Fibroblast of villous mesenchyme (primary cell): ENCODE data around the gene NF1. TPM values are rescaled to one million over a fixed set of nuclear protein-coding genes. Genes with fewer than 3 reads are reported as not detected.

Experiments used
- DNase-seq: peaks from one replicate; pipeline ENCODE4 v3.0.0-alpha.2; 2010; ENCODE audit warnings: low read depth
- H3K4me3 ChIP-seq: 2 replicates; pipeline ENCODE4 v1.5.1; 2011; ENCODE audit warnings: low read depth, mild to moderate bottlenecking, low read length
- total RNA-seq: library from RNA; depleted of rRNA; stranded (reverse); fragments of >200 nt; gene quantifications from 2 replicates; pipeline ENCODE4 v1.2.3, GENCODE V29; 2012
- TF ChIP-seq, protein P1 (sequence below): IDR thresholded peaks from 2 replicates; pipeline ENCODE4 v1.5.1; 2012; ENCODE audit warnings: low read depth, mild to moderate bottlenecking, low read length; ENCODE audit not compliant: insufficient read depth

NF1 gene
- total RNA-seq, 1 donor: 82.5 TPM

DNA sequence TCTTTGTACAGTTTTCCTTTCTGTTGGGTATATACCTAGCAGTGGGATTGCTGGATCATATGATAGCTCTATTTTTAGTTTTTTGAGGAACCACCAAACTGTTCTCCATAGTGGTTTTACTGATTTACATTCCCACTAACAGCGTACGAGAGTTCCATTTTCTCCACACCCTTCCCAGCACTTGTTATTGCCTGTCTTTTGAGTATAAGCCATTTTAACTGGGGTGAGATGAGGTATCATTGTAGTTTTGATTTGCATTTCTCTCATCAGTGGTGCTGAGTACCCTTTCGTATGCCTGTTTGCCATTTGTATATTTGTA, 220.0 kb downstream of the NF1 start:
- TF ChIP-seq, protein P1, sequence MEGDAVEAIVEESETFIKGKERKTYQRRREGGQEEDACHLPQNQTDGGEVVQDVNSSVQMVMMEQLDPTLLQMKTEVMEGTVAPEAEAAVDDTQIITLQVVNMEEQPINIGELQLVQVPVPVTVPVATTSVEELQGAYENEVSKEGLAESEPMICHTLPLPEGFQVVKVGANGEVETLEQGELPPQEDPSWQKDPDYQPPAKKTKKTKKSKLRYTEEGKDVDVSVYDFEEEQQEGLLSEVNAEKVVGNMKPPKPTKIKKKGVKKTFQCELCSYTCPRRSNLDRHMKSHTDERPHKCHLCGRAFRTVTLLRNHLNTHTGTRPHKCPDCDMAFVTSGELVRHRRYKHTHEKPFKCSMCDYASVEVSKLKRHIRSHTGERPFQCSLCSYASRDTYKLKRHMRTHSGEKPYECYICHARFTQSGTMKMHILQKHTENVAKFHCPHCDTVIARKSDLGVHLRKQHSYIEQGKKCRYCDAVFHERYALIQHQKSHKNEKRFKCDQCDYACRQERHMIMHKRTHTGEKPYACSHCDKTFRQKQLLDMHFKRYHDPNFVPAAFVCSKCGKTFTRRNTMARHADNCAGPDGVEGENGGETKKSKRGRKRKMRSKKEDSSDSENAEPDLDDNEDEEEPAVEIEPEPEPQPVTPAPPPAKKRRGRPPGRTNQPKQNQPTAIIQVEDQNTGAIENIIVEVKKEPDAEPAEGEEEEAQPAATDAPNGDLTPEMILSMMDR: no peak

DNA sequence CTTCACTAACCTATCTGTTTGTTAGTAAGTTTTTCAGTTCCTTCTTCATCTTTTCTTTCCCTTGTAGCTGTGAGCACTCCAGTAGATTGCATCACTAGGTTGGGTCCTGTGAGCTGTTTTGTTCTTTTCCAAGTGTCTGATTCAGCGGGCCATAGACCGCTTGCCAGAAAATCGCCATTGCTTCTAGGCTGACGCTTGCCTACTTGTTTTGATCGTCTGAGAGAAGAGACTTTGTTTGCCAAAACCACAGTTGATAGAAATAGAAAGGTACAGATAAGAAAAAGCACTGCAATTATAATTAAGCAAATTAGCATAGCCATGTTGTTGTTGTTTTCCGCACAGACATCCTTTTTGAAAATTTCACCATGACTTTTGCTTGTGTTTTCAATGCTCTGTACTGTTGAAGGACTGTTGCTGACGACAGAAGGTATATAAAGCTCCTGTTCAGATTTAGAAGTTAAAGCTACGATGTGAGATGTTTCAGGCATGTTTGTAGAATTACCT, 223.6 kb downstream of the NF1 start:
- no peak overlapping the region for H3K4me3 ChIP-seq
- TF ChIP-seq, protein P1: no peak
- DNase-seq: peak; percentile 78

More for the DNA sequence above, 220.0 kb downstream of the NF1 start:
- no peak overlapping the region for H3K4me3 ChIP-seq
- no peak for DNase-seq

DNA sequence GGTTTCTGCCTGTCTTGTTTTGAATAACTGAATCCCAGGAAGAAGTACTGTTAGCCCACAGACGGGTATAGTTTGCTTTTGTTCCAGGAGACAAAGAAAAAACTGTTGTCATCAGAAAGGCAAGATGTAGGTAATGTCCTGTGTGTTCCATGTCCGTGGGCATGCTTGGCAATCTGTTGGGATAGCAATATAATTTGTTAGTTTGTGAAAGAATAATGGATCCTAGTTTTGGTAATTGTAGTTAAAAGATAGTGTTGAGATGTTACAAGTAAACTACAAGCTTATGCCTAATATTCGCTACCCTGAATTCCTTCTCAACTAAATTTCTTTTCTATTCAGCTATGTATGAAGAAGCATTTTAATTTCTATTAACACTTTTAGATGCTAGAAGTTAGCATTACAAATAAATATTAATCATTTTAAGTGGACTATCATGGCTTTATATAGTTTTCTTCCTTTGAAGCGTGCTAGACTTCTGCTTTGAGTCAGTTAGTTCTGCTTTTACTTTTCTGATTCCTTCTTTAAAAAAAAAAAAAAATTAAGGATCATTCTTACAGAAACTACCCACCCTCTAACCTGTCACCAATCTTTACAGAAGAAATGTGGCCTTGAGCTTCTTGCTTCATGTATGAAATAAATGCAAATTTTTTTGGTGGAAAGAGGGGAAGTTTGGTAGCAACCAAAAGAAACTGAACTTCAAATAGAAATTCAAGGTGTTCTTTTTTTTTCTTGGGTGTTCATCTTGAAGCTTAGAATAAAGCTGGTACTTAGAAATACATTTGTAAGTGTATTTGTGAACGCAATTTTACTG, 224.3 kb downstream of the NF1 start:
- TF ChIP-seq, protein P1: no peak
- H3K4me3 ChIP-seq: no peak overlapping the region
- no peak for DNase-seq

DNA sequence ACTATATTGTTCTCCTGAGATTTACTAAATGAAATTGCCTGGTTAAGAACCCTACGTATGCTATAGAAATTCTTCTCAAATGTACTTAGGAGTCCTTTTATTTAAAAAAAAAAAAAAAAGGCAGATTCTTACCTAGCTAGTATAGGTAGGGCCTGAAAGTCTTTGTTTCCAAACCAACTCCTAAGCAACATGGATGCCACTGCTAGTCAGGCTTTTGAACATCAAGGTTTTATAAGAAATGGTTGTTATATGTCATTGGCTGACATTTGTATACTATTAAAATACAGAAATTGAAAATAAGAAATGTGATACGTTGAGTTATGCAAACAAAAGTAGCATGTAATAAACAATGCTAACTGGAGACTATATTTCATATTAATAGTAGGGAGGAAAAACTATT, 225.5 kb downstream of the NF1 start:
- TF ChIP-seq, protein P1: no peak
- no peak for DNase-seq
- no peak overlapping the region for H3K4me3 ChIP-seq

DNA sequence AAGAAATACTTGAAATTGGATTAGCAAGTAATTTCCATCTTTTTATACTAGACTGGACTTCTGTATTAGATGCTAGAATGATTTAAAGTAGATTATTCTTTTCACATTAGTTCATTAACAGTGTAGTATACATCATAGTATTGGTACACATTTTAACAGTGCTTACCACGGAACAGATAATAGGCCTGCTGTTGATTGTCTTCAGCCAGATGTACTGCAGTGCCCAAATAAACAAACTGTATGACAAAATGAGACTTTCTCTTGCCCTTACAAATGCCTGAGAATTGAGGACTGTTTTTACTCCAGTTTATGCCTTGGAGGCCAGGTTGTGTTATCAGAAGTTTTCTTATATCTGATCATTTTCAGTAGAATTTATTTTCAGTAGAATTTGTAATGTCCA, 226.0 kb downstream of the NF1 start:
- TF ChIP-seq, protein P1: no peak
- H3K4me3 ChIP-seq: no peak overlapping the region
- peak; percentile 74 for DNase-seq

DNA sequence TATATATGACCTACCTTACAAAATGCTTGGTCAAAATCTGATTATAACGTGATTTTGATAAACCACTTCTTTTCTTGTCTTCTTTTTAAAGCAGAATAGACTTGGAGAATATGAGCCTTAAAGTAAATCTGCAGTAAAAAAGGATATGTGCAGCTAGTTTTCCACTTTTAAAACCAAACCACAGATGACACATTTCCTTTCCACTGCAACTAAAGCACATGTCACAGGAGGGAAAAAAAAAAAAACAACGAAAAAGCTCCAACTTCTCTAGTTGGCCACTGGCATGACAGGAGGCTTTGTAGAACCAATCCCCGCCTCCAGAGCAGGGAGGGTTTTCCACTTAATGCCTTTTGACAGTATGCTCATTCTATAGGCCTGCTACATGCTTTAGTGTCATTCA, 226.7 kb downstream of the NF1 start, which contains the start of gene EVI2A:
EVI2A (minus strand) TSS at position 142 of the 400 bp plus-strand sequence. CDS start 2,609 bp downstream, outside the sequence.
- peak within 1 kb of the TSS; percentile 22 for H3K4me3 ChIP-seq
- TF ChIP-seq, protein P1: no peak
- DNase-seq: peak; percentile 72

DNA sequence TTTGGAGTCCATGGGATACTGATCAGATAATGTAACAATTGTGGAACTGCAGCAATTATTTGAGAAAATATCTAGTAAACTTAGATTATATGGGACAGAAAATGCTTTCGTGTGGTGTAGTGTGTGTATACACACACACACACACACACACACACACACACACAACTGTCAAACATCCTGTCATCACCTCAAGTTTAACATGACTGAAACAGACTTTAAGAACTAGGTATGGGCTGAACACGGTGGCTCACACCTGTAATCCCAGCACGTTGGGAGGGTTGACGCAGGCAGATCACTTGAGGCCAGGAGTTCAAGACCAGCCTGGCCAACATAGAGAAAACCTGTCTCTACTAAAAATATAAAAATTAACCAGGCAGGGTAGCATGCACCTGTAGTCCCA, 227.2 kb downstream of the NF1 start:
- no peak for DNase-seq
- TF ChIP-seq, protein P1: no peak
- no peak overlapping the region for H3K4me3 ChIP-seq
